Activated B cell treated with CpG ODN at 0.5 μM for 24 hours (primary cell): ENCODE data around the gene MGAT4B. TPM values are rescaled to one million over a fixed set of nuclear protein-coding genes. Genes with fewer than 3 reads are reported as not detected.

ENCODE experiments used
- ATAC-seq: fragments of 200-7000 bp; cut with Tn5 transposase; one replicate; pipeline ENCODE4 v1.10.0; 2021; ENCODE audit warnings: low read depth, mild to moderate bottlenecking, moderate library complexity
- CTCF ChIA-PET: fragments of 350-600 bp; sonication (Branson Sonifier 250); formaldehyde crosslinking; loops from one replicate; lab custom pipeline; 2021; ENCODE audit warnings: antibody characterized with exemption; lab: Charles Lee
- POLR2A ChIA-PET: fragments of 350-600 bp; sonication (Branson Sonifier 250); formaldehyde crosslinking; loops from one replicate; lab custom pipeline; 2021; ENCODE audit warnings: antibody characterized with exemption; lab: Charles Lee
- DNase-seq: peaks from one replicate; pipeline ENCODE4 v3.0.0; 2022
- H3K27ac Mint-ChIP-seq: one replicate; pipeline ENCODE4 v1.8.0; 2020; ENCODE audit warnings: mixed read lengths
- H3K27me3 Mint-ChIP-seq: one replicate; pipeline ENCODE4 v1.8.0; 2021; ENCODE audit warnings: mixed read lengths
- H3K36me3 Mint-ChIP-seq: one replicate; pipeline ENCODE4 v1.8.0; 2021; ENCODE audit warnings: low read depth, mixed read lengths
- H3K4me1 Mint-ChIP-seq: one replicate; pipeline ENCODE4 v1.8.0; 2021; ENCODE audit warnings: mixed read lengths
- H3K4me3 Mint-ChIP-seq: one replicate; pipeline ENCODE4 v1.8.0; 2020; ENCODE audit warnings: mild to moderate bottlenecking, mixed read lengths
- H3K9me3 Mint-ChIP-seq: one replicate; pipeline ENCODE4 v1.8.0; 2020; ENCODE audit warnings: mixed read lengths
- CTCF ChIP-seq: fragments of 200-600 bp; IDR thresholded peaks from one replicate; pipeline ENCODE4 v1.8.0; 2022; ENCODE audit warnings: antibody characterized with exemption, mild to moderate bottlenecking
- intact Hi-C: fragments of 100-400 bp; cut with micrococcal nuclease; formaldehyde crosslinking; loops from one replicate; pipeline ENCODE4 v1.15.1; 2024
- total RNA-seq: library from RNA; stranded (reverse); gene quantifications from 2 replicates; pipeline ENCODE4 v1.2.3, GENCODE V29; 2022

The MGAT4B gene
- total RNA-seq, 1 donor from 2014 or later: 85.3 TPM

GRCh38 chr5:179788193-179788854, 18.3 kb downstream of the MGAT4B start:
- H3K9me3 Mint-ChIP-seq: no peaks in the 10 kb centered on the region
- DNase-seq: no peak
- POLR2A ChIA-PET: no interaction called here
- no peaks in the 10 kb centered on the region for H3K27me3 Mint-ChIP-seq
- no peak overlapping the region for H3K27ac Mint-ChIP-seq
- no peak overlapping the region for H3K4me3 Mint-ChIP-seq
- no peak for ATAC-seq
- peaks cover 4% of the 10 kb centered on the region for H3K4me1 Mint-ChIP-seq
- no peak for TF ChIP-seq CTCF
- CTCF ChIA-PET: no interaction called here
- intact Hi-C loops: no loop called here
- H3K36me3 Mint-ChIP-seq: no peaks in the 10 kb centered on the region

- no peaks in the 10 kb centered on the region for H3K36me3 Mint-ChIP-seq
- no peak overlapping the region for H3K27ac Mint-ChIP-seq
- POLR2A ChIA-PET: no interaction called here
- CTCF ChIA-PET: no interaction called here
- no peaks in the 10 kb centered on the region for H3K27me3 Mint-ChIP-seq
- no peak overlapping the region for H3K4me3 Mint-ChIP-seq
- intact Hi-C loops: no loop called here
- DNase-seq (no peak), ATAC-seq (no peak)
- TF ChIP-seq CTCF: no peak
- H3K9me3 Mint-ChIP-seq: no peaks in the 10 kb centered on the region
- H3K4me1 Mint-ChIP-seq: no peaks in the 10 kb centered on the region
These were observed 19.8 kb downstream of the MGAT4B start for GRCh38 chr5:179786861-179787260.

GRCh38 chr5:179783128-179783527, 23.5 kb downstream of the MGAT4B start:
- Mint-ChIP-seq H3K9me3 (no peaks in the 10 kb centered on the region), H3K4me1 (no peaks in the 10 kb centered on the region), H3K27ac (no peak overlapping the region), H3K36me3 (peaks cover 21% of the 10 kb centered on the region), H3K4me3 (no peak overlapping the region), H3K27me3 (no peaks in the 10 kb centered on the region)
- DNase-seq (no peak), ATAC-seq (no peak)
- intact Hi-C loops: no loop called here
- ChIA-PET CTCF (no interaction called here), POLR2A (interaction anchor here (0.5 kb wide), 1 partner anchor 59 kb away, joined by 3 read pairs; no protein-coding TSS in a partner anchor)
- no peak for TF ChIP-seq CTCF

- no peaks in the 10 kb centered on the region for H3K4me1 Mint-ChIP-seq
- no peak for TF ChIP-seq CTCF
- DNase-seq (no peak), ATAC-seq (no peak)
- H3K4me3 Mint-ChIP-seq: no peak overlapping the region
- ChIA-PET POLR2A (no interaction called here), CTCF (no interaction called here)
- H3K27me3 Mint-ChIP-seq: no peaks in the 10 kb centered on the region
- intact Hi-C loops: no loop called here
- no peaks in the 10 kb centered on the region for H3K9me3 Mint-ChIP-seq
- H3K36me3 Mint-ChIP-seq: peaks cover 32% of the 10 kb centered on the region
- no peak overlapping the region for H3K27ac Mint-ChIP-seq
These were observed 24.8 kb downstream of the MGAT4B start for GRCh38 chr5:179781846-179782245.

GRCh38 chr5:179780362-179780761, 26.3 kb downstream of the MGAT4B start:
- ChIA-PET CTCF (no interaction called here), POLR2A (no interaction called here)
- H3K9me3 Mint-ChIP-seq: no peaks in the 10 kb centered on the region
- DNase-seq (no peak), ATAC-seq (no peak)
- H3K36me3 Mint-ChIP-seq: peaks cover 46% of the 10 kb centered on the region
- H3K4me1 Mint-ChIP-seq: no peaks in the 10 kb centered on the region
- intact Hi-C loops: no loop called here
- H3K27ac Mint-ChIP-seq: no peak overlapping the region
- no peaks in the 10 kb centered on the region for H3K27me3 Mint-ChIP-seq
- no peak overlapping the region for H3K4me3 Mint-ChIP-seq
- TF ChIP-seq CTCF: no peak
